Endothelial cell of umbilical vein (primary cell): ENCODE results near the gene ANKRD13D. TPM values are rescaled to one million over a fixed set of nuclear protein-coding genes. Genes with fewer than 3 reads are reported as not detected.

ENCODE experiments used
- BruUV-seq: library from RNA; stranded (reverse); fragments of 400-500 nt; replicated peaks from 2 replicates; lab custom pipeline; 2021; lab: Mats Ljungman, UMichigan
- CTCF ChIA-PET: fragments of 300-600, 350-600 bp; sonication (Branson Sonifier 250); formaldehyde crosslinking; loops from one replicate; lab custom pipeline; 2021; ENCODE audit warnings: antibody characterized with exemption, inconsistent platforms; lab: Charles Lee
- POLR2A ChIA-PET: fragments of 300-600, 350-600 bp; sonication (Branson Sonifier 250); formaldehyde crosslinking; loops from one replicate; lab custom pipeline; 2021; ENCODE audit warnings: antibody characterized with exemption, inconsistent platforms; lab: Charles Lee
- DNase-seq: peaks from one replicate; pipeline ENCODE4 v3.0.0-alpha.2; 2011; ENCODE audit warnings: low read depth, low spot score
- FAIRE-seq: peaks from 2 replicates; lab custom pipeline; 2011; peaks lifted over from hg19 to GRCh38; lab: Jason Lieb, UNC
- H2AFZ ChIP-seq: 2 replicates; pipeline ENCODE4 v1.6.0; 2012; ENCODE audit warnings: low read depth, low read length, control low read depth, inconsistent platforms
- H3K27ac ChIP-seq: 2 replicates; pipeline ENCODE4 v1.5.1; 2011; ENCODE audit warnings: low read depth, mild to moderate bottlenecking, control low read depth, low read length, moderate library complexity; ENCODE audit not compliant: insufficient read depth
- H3K27me3 ChIP-seq, 2 experiments: 2 replicates each; pipeline versions ENCODE4 v1.6.0 to v1.6.1; 2011; ENCODE audit warnings: low read length in 2 of 2, mixed read lengths in 1 of 2; ENCODE audit not compliant: control insufficient read depth in 2 of 2, insufficient read depth in 2 of 2
- H3K36me3 ChIP-seq, 2 experiments: 2 replicates in 1 of 2; 3 replicates in 1 of 2; pipeline ENCODE4 v1.5.1; 2011; ENCODE audit warnings: low read length in 2 of 2, mild to moderate bottlenecking in 1 of 2, moderate library complexity in 1 of 2; ENCODE audit not compliant: control insufficient read depth in 2 of 2, insufficient read depth in 2 of 2; ENCODE audit errors: extremely low read depth in 1 of 2
- H3K4me1 ChIP-seq: 3 replicates; pipeline ENCODE4 v1.5.1; 2011; ENCODE audit warnings: mild to moderate bottlenecking, low read length; ENCODE audit not compliant: control insufficient read depth, insufficient read depth; ENCODE audit errors: extremely low read depth
- H3K4me2 ChIP-seq: 2 replicates; pipeline ENCODE4 v1.6.1; 2011; ENCODE audit warnings: low read length, control low read depth, mixed read lengths; ENCODE audit not compliant: insufficient read depth
- H3K4me3 ChIP-seq, 3 experiments: fragments of 200-600 bp in 1 of 3; sonication (generic), shearing (Covaris generic) in 1 of 3; replicated peaks in 1 of 3; 2 replicates each; pipeline ENCODE4 v1.5.1; 2011 to 2016; ENCODE audit warnings: control low read depth in 3 of 3, low read length in 3 of 3, mild to moderate bottlenecking in 2 of 3, inconsistent platforms in 1 of 3, low read depth in 1 of 3, moderate library complexity in 1 of 3; ENCODE audit not compliant: insufficient read depth in 1 of 3
- H3K79me2 ChIP-seq: 2 replicates; pipeline ENCODE4 v1.6.0; 2012; ENCODE audit warnings: low read length, inconsistent platforms; ENCODE audit not compliant: control insufficient read depth, insufficient read depth
- H3K9ac ChIP-seq: replicated peaks from 2 replicates; pipeline ENCODE3; 2011; ENCODE audit warnings: low read length, control low read depth; ENCODE audit not compliant: insufficient read depth; ENCODE audit errors: extremely low read depth
- H3K9me1 ChIP-seq: replicated peaks from 3 replicates; pipeline ENCODE4 v1.6.0; 2011; ENCODE audit warnings: mild to moderate bottlenecking, low read length; ENCODE audit not compliant: control insufficient read depth, insufficient read depth; ENCODE audit errors: extremely low read depth
- H3K9me3 ChIP-seq: replicated peaks from 2 replicates; pipeline ENCODE4 v1.5.1; 2012; ENCODE audit warnings: low read length, inconsistent platforms; ENCODE audit not compliant: control insufficient read depth, insufficient read depth
- H4K20me1 ChIP-seq: replicated peaks from 2 replicates; pipeline ENCODE3; 2011; ENCODE audit warnings: mild to moderate bottlenecking, low read length; ENCODE audit not compliant: control insufficient read depth, insufficient read depth; ENCODE audit errors: extremely low read depth
- CTCF ChIP-seq, 2 donors: IDR thresholded peaks; 1 replicate in 1 of 2; 2 replicates in 1 of 2; pipeline ENCODE4 v1.5.1; 2011; ENCODE audit warnings: low read length in 2 of 2, mild to moderate bottlenecking in 2 of 2, moderate library complexity in 2 of 2, control low read depth in 1 of 2, inconsistent platforms in 1 of 2, low read depth in 1 of 2; ENCODE audit not compliant: insufficient read depth in 1 of 2; ENCODE audit errors: extremely low read depth in 1 of 2
- EZH2 ChIP-seq: IDR thresholded peaks from 2 replicates; pipeline ENCODE4 v1.6.1; 2012; ENCODE audit warnings: borderline replicate concordance, low read depth, mild to moderate bottlenecking, moderate library complexity, low read length, inconsistent platforms; ENCODE audit not compliant: severe bottlenecking
- FOS ChIP-seq: IDR thresholded peaks from 2 replicates; pipeline ENCODE4 v1.6.1; 2011; ENCODE audit warnings: mild to moderate bottlenecking, low read length, moderate library complexity, borderline replicate concordance; ENCODE audit not compliant: insufficient read depth
- GATA2 ChIP-seq: IDR thresholded peaks from 2 replicates; pipeline ENCODE4 v1.7.0; 2011; ENCODE audit warnings: low read depth, mild to moderate bottlenecking, moderate library complexity, mixed read lengths, low read length; ENCODE audit not compliant: insufficient read length, insufficient read depth
- JUN ChIP-seq: IDR thresholded peaks from 2 replicates; pipeline ENCODE4 v1.6.1; 2011; ENCODE audit warnings: borderline replicate concordance, low read depth; ENCODE audit not compliant: insufficient read length, insufficient read depth
- MYC ChIP-seq: IDR thresholded peaks from one replicate; pipeline ENCODE4 v1.6.1; 2011; ENCODE audit warnings: mild to moderate bottlenecking, low read depth, low read length
- POLR2A ChIP-seq: IDR thresholded peaks from 2 replicates; pipeline ENCODE4 v1.6.1; 2012; ENCODE audit warnings: low read depth, mild to moderate bottlenecking, control low read depth, low read length
- POLR2AphosphoS5 ChIP-seq: IDR thresholded peaks from 2 replicates; pipeline ENCODE4 v1.6.1; 2012; ENCODE audit warnings: low read depth, mild to moderate bottlenecking, control low read depth, low read length, moderate library complexity; ENCODE audit not compliant: insufficient read depth
- dilution Hi-C: fragments of 300-500 bp; cut with MboI; formaldehyde crosslinking; loops from one replicate; pipeline ENCODE4 v1.15.0; 2019; ENCODE audit warnings: low sequenced_read_pairs; ENCODE audit not compliant: extremely low pct_ligation_motif_present
- intact Hi-C: fragments of 100-400 bp; cut with micrococcal nuclease; formaldehyde crosslinking; loops from one replicate; pipeline ENCODE4 v1.10.0; 2022
- polyA plus RNA-seq, 4 experiments: library from polyadenylated mRNA; depleted of rRNA in 3 of 4; stranded (reverse) in 3 of 4; unstranded in 1 of 4; fragments of >200 nt; gene quantifications; 2 replicates each; pipeline versions ENCODE4 v1.2.1 to v1.2.3, GENCODE V29; 2011 to 2012; ENCODE audit warnings: missing spikeins in 1 of 4
- total RNA-seq: library from RNA; stranded (reverse); gene quantifications from 2 replicates; pipeline ENCODE4 v1.2.3, GENCODE V29; 2021
- TF ChIP-seq, protein P1 (sequence below): IDR thresholded peaks from 2 replicates; pipeline ENCODE4 v1.6.1; 2011; ENCODE audit not compliant: insufficient read depth, insufficient read length

Gene ANKRD13D
- total and polyA plus RNA-seq, 2 donors (not counting 3 experiments of a cell fraction or from before 2014, with no cell fraction given): 43.5 to 57.5 TPM

- Histone ChIP-seq H3K27me3 (no peaks in the 10 kb centered on the region), H3K4me2 (no peak overlapping the region), H3K9ac (no peak overlapping the region), H3K36me3 (peaks cover 0 to 40% of the 10 kb centered on the region in 2 experiments), H4K20me1 (no peaks in the 10 kb centered on the region), H2AFZ (no peak overlapping the region), H3K27ac (peak overlapping the region; percentile 3), H3K4me1 (peaks cover 22% of the 10 kb centered on the region), H3K79me2 (peaks cover 17% of the 10 kb centered on the region), H3K4me3 (no peak overlapping the region), H3K9me1 (no peaks in the 10 kb centered on the region), H3K9me3 (no peaks in the 10 kb centered on the region)
- TF ChIP-seq POLR2AphosphoS5 (no peak), FOS (no peak), JUN (no peak), MYC (no peak), EZH2 (no peak), POLR2A (no peak), CTCF (IDR thresholded peaks at IDR 0.05; ENCODE audit: extremely low read depth in 1 of 2, insufficient read depth in 1 of 2, low read depth in 1 of 2, low read length in 2 of 2) (no peak), GATA2 (no peak)
- TF ChIP-seq, protein P1, sequence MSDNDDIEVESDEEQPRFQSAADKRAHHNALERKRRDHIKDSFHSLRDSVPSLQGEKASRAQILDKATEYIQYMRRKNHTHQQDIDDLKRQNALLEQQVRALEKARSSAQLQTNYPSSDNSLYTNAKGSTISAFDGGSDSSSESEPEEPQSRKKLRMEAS: no peak
- no peak for DNase-seq
- FAIRE-seq: no peak
- dilution Hi-C loops (no loop called here), intact Hi-C loops (no loop called here)
- CTCF ChIA-PET: interaction anchor here (1.0 to 1.9 kb wide), 2 partner anchors 20 to 30 kb away, joined by 3 to 4 read pairs; partner anchors contain the start of gene GRK2
- no TSS peak for BruUV-seq
- POLR2A ChIA-PET: no interaction called here
These were observed 2.3 kb upstream of the ANKRD13D start for GRCh38 chr11:67286621-67287333.
